Esophagus squamous epithelium (tissue), 5 donors: ENCODE results near the gene ZBED1. TPM values are rescaled to one million over a fixed set of nuclear protein-coding genes. Genes with fewer than 3 reads are reported as not detected.
"Not testable (repeated sequence)": the region's sequence is repeated elsewhere in the genome, so short reads cannot be mapped to it uniquely, and the experiment has no call there.

ENCODE experiments used
- DNase-seq: peaks from one replicate; lab custom pipeline; 2025; lab: John Stamatoyannopoulos, UW
- H3K27ac ChIP-seq, 4 donors: fragments of 200-600 bp; sonication (generic); one replicate each; pipeline ENCODE4 v1.5.1; 2016 to 2019; ENCODE audit warnings: mild to moderate bottlenecking in 1 of 4
- H3K27me3 ChIP-seq, 4 donors: fragments of 200-600 bp; sonication (generic); 1 replicate in 3 of 4; 2 replicates in 1 of 4; pipeline versions ENCODE4 v1.5.1 to v1.6.0; 2017 to 2021; ENCODE audit warnings: antibody characterized with exemption in 1 of 4
- H3K36me3 ChIP-seq, 3 donors: fragments of 200-600 bp; sonication (generic); one replicate each; pipeline ENCODE4 v1.5.1; 2016 to 2019
- H3K4me1 ChIP-seq, 3 donors: fragments of 200-600 bp; sonication (generic); one replicate each; pipeline ENCODE4 v1.5.1; 2017 to 2019
- H3K4me3 ChIP-seq, 4 donors: fragments of 200-600 bp; sonication (generic); 1 replicate in 3 of 4; 2 replicates in 1 of 4; pipeline ENCODE4 v1.5.1; 2016 to 2019; ENCODE audit warnings: mild to moderate bottlenecking in 2 of 4, moderate library complexity in 1 of 4
- H3K9me3 ChIP-seq, 3 donors: fragments of 200-600 bp; sonication (generic); one replicate each; pipeline ENCODE4 v1.5.1; 2016 to 2019
- CTCF ChIP-seq, 6 experiments: fragments of 450-650 bp in 4 of 6; fragments of 200-600 bp in 2 of 6; sonication (generic) in 2 of 6; IDR thresholded peaks; one replicate each; pipeline ENCODE4 v1.5.1; 2016 to 2019; ENCODE audit warnings: antibody characterized with exemption in 6 of 6, mild to moderate bottlenecking in 4 of 6, moderate library complexity in 4 of 6
- POLR2A ChIP-seq, 4 donors: fragments of 450-650 bp; IDR thresholded peaks; one replicate each; pipeline ENCODE4 v1.6.1; 2017; ENCODE audit warnings: antibody characterized with exemption in 4 of 4, mild to moderate bottlenecking in 4 of 4, moderate library complexity in 3 of 4
- WGBS, 2 donors: methylation state at CpG; one replicate each; pipeline ENCODE4 v1.1.5; 2018; 5-methylcytosine and 5-hydroxymethylcytosine counted together
- intact Hi-C: fragments of 100-400 bp; cut with DNase I; formaldehyde crosslinking; loops from one replicate; pipeline ENCODE4 v1.15.0; 2022
- total RNA-seq, 4 donors: library from RNA; depleted of rRNA; stranded (reverse); fragments of >200 nt; gene quantifications; one replicate each; pipeline ENCODE4 v1.1.0, GENCODE V29; 2016
- donor health status: DM: yes; HTN: yes; CAD: no.

ZBED1 gene
- total RNA-seq, 4 donors from 2014 or later = 17.5 to 31.0 (median 25.5) TPM

DNA sequence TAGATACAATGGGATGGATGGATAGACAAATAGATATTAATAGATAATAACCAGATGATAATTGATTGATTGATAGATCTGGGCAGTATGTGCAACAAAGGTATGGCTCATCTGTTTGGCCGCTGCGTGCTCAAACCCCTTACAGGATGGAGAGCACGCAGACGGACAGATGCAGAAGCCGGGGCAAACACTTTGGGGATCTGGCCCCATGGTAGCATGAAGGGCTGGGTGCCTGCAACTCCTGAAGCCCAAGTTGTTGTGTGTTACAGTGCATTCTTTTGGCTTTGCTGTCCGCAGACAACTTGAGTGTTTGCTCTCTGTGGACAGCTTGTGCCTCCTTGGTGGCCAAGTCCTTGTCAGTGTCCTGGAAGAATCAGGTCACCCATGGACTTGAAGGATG is 10.6 kb upstream of the ZBED1 start:
- no peaks in the 10 kb centered on the region for H3K9me3 ChIP-seq
- WGBS, 2 donors = 89% methylated on average over 6 of the region's 6 CpGs
- H3K4me1 ChIP-seq = no peaks in the 10 kb centered on the region
- H3K27ac ChIP-seq = no peak overlapping the region
- intact Hi-C loops = loop anchor here (10.0 kb wide), 1 partner anchor 83 kb away; no protein-coding TSS in a partner anchor
- no peaks in the 10 kb centered on the region for H3K27me3 ChIP-seq
- H3K36me3 ChIP-seq = no peaks in the 10 kb centered on the region
- H3K4me3 ChIP-seq = no peak overlapping the region
- no peak for TF ChIP-seq POLR2A (IDR thresholded peaks at IDR 0.05)
- no peak for TF ChIP-seq CTCF (IDR thresholded peaks at IDR 0.05)
- DNase-seq = no peak

- H3K27ac ChIP-seq = no peak overlapping the region
- intact Hi-C loops = no loop called here
- H3K4me3 ChIP-seq = no peak overlapping the region
- no peaks in the 10 kb centered on the region for H3K36me3 ChIP-seq
- no peak for TF ChIP-seq CTCF (IDR thresholded peaks at IDR 0.05)
- TF ChIP-seq POLR2A (IDR thresholded peaks at IDR 0.05) = no peak
- no peaks in the 10 kb centered on the region for H3K4me1 ChIP-seq
- WGBS, 2 donors = 66 to 67% methylated on average over 5 to 9 of the region's 9 CpGs
- DNase-seq = no peak
- no peaks in the 10 kb centered on the region for H3K27me3 ChIP-seq
- H3K9me3 ChIP-seq = no peaks in the 10 kb centered on the region
Observed at GRCh38 chrX:2508648-2509335, 8.0 kb upstream of the ZBED1 start.

DNA sequence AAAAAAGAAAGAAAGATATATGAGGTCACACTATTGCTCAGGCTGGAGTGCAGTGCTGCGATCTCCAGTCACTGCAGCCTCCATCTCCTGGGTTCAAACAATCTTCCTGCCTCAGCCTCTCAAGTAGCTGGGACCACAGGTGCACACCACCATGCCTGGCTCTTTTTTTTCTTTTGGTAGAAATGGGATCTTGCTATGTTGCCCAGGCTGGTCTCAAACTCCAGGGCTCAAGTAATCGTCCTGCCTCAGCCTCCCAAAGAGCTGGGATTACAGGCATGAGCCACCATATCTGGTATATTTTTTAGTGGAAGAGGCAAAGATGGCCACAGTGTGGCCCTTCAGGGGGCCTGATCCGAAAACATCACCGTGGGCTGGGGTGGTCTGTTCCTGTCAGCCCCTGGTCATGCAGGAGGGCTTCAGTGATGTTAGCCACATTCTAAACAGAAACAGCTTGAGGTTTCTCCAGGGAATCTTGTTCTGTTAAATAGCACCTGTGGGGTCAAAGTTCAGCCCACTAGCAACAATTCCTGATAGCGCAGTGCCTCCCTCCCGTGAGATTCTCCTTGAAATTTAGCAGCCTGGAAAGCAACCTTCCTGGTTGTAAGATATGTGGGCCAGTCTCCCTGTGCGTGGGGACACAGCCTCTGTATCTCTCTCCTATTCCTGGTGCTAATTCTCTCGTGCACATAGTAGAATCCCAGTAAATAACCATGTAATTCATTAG is 7.3 kb upstream of the ZBED1 start:
- no peak for DNase-seq
- no peaks in the 10 kb centered on the region for H3K4me1 ChIP-seq
- no peak for TF ChIP-seq POLR2A (IDR thresholded peaks at IDR 0.05)
- no peak for TF ChIP-seq CTCF (IDR thresholded peaks at IDR 0.05)
- no peaks in the 10 kb centered on the region for H3K9me3 ChIP-seq
- WGBS, 2 donors = 70 to 86% methylated on average over 7 to 8 of the region's 8 CpGs
- no peak overlapping the region for H3K4me3 ChIP-seq
- H3K36me3 ChIP-seq = no peaks in the 10 kb centered on the region
- H3K27ac ChIP-seq = no peak overlapping the region
- no peaks in the 10 kb centered on the region for H3K27me3 ChIP-seq
- intact Hi-C loops = no loop called here

- WGBS, 2 donors = 85 to 100% methylated on average over 3 of the region's 3 CpGs
- no peaks in the 10 kb centered on the region for H3K27me3 ChIP-seq
Observed at GRCh38 chrX:2507196-2507595, 6.4 kb upstream of the ZBED1 start.

GRCh38 chrX:2505341-2505740 is 4.6 kb upstream of the ZBED1 start:
- H3K27me3 ChIP-seq, intact Hi-C loops, H3K9me3 ChIP-seq, DNase-seq, H3K4me3 ChIP-seq, H3K27ac ChIP-seq, H3K36me3 ChIP-seq, H3K4me1 ChIP-seq: not testable (repeated sequence)
- 87 to 90% methylated on average over 8 of the region's 8 CpGs for WGBS, 2 donors

More at GRCh38 chrX:2507196-2507595, 6.4 kb upstream of the ZBED1 start:
- Histone ChIP-seq H3K9me3 (no peaks in the 10 kb centered on the region), H3K27ac (no peak overlapping the region), H3K4me3 (no peak overlapping the region), H3K36me3 (no peaks in the 10 kb centered on the region), H3K4me1 (peaks cover 0 to 4% (median 0%) of the 10 kb centered on the region in 3 donors)
- intact Hi-C loops = no loop called here
- no peak for TF ChIP-seq CTCF (IDR thresholded peaks at IDR 0.05)
- no peak for DNase-seq
